Measurements from ENCODE around the gene SYT12.

SYT12 gene

DNA sequence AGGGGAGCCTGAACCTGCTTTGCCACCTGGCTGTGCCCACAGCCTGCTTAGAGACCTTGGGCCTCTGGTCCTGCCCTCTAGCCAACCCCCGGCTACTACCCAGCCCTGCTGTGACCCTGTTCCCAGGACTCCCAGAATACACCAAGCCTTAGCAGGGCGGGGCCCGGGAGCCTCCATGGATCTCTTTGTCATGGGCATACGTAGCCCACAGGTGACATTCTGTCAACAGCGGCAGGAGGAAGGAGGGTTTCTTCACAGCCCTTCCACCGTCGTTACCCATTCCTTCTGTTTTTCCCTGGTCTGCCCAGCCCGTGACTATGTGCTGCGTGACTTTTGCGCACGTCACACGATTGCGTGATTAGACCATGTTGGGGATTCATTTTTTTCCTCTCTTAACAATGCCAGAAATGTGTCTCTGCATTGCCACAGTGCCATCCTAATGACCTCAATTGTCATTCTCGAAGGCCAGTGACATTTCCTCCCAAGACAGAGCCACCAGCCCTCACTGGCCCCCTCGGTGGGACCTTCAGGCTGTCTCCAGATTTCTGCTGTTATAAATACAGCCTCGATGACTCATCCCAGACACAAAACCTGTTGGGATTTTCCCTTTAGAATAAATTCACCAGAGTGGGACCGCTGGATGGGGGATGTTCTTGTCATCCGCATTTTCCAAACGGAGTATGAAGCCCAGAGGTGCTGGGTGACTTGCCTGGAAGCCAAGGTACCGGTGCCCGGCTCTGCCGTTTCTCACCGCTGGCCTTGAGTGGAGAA is 9.0 kb downstream of the SYT12 start:
- no peak for DNase-seq

DNA sequence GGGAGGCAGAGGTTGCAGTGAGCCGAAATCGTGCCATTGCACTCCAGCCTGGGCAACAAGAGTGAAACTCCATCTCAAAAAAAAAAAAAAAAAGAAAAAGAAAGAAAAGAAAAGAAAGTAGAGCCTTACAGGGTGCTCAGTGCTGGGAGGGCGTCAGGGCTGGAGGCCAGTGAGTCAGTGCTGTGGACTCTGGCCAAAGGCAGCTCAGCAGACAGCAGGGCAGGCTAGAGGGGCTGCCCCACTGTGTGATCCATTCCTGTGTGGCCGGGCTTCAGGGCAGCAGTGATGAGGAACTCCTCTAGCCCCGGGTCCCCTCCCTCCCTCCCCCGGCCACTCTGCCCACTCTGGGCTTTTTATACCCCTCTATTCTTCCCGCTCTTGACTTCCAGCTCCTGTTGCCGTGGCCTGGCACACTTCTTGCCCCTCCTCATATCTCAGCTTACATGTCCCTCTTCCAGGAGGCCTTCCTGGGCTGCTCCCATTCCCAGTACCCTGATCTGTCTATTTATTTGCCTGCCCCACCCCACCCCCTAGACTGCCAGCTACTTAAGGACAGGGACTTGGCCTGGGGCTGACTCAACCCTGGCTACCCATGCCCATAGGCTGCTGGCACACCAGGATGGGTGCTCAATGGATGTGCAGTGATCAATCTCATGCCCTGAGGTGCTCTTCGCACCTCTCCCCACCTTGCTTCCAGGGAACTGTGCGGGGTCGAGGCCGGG is 10.1 kb downstream of the SYT12 start:
- no peak for DNase-seq

DNA sequence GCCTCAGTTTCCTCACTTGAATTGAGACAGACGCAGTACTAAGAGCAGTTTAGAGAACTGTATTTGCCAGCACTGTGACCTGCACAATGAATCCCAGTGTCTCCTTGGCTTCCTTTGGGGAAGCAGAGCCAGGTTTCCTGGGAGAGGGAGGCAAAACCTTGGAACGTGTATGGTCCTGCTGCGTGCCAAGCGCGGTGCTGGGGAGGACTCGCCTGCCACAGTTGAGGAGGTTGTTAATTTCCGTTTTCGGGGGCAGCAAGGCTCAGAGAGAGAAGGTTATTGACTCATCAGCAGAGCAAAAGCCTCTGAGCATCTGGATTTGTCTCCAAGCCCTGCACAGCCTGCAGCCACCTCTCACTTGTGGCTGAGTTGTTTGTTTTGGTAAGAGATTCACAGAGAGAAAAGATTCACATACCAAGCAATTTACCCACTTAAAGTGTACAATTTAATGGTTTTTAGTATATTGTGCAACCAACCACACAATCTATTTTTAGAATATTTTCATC is 10.8 kb downstream of the SYT12 start:
- no peak for DNase-seq

DNA sequence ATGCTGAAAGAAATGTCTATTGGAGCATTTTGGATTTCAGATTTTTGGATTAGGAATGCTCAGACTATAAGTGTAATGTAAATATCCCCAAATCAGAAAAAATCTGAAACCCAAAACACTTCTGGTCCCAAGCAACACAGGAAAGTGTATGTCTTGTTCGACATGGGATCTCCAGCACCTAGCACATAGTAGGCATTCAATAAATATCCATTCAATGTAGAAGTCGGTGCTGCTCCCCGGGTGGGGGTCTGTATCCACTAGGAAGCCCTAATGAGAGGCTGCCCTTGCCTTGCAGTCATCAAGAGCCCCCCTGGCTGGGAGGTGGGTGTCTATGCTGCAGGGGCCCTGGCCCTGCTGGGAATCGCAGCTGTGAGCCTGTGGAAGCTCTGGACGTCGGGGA is 11.4 kb downstream of the SYT12 start:
- no peak for DNase-seq

DNA sequence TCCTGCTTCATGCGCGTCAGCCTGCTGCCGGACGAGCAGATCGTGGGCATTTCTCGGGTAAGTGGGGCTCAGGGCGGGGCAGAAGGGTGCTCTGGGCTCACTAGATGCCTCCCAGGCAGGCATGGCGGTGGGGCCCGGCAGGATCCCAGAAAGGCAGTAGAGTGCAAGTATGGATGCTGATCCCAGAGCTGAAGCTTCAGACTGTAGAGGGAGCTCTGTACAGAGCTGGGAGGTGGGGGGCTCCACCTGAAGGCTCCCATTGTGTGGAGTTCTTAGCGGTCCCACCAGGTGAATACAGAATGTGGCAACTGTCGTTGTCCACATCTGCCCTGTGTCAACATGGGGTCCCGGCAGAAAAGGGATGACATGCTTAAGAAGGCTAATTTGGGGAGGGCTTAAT is 17.2 kb downstream of the SYT12 start:
- no peak for DNase-seq

DNA sequence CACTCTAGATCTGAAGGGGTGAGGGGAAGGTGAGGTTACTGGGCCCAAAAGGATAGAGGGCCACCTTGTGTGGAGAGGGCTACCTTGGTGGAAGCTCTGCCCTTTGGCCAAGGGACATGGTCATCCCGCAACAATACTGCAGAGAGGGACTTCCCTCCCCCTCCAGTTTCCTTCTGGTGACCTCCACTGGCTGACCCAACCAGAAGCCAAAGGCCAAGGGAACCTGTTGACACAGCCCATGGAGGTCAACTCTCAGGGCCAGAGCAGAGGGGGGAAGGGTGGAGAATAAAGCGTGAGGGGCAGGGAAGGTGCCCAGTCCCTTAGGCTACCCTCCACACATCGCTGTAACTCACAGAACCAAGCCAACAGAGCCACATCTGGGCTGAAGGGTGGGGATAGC is 18.7 kb downstream of the SYT12 start:
- no peak for DNase-seq

DNA sequence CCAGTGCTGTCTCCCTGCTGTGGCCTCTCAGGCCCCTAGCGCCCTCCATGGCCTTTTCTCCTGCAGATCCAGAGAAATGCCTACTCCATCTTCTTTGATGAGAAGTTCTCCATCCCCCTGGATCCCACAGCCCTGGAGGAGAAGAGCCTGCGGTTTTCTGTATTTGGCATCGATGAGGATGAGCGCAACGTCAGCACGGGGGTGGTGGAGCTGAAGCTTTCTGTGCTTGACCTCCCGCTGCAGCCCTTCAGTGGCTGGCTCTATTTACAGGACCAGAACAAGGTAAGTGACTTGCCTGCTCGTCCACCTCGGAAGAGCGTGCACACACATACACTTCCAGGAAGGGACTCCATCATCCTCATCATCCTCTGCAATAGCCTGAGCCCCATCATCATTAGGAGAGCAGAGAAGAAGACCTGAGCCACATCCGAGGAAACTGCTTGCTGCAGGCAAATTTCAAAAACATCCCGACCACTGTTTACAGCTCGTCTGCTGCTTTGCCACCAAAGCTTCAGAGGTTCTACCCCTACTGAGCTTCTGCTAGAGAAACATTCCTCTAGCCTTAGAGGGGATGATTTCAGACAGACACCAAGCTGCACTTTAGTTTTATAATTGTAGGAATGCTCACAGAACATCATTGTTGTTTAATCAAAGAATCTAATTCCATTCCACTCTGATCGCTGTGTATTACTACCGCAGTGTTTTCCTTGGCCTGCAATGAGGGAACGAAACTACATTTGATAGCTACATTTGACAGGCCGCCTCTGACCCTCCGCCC is 20.8 kb downstream of the SYT12 start:
- no peak for DNase-seq

DNA sequence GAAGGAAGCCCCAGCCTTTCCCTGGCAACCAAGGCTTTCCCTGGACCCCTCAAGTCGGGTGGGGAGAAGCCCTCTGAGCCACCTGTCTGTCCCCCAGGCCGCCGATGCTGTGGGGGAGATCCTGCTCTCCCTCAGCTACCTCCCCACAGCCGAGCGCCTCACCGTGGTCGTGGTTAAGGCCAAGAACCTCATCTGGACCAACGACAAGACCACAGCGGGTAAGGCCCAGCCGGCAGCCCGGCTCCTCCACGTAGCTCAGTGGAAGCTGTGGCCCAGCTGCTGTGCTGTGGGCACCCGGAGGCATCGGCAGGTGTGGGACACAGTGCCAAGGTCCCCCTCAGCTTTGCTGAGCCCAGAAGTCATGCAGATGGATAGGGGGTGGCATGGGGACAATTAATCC is 21.6 kb downstream of the SYT12 start:
- no peak for DNase-seq

DNA sequence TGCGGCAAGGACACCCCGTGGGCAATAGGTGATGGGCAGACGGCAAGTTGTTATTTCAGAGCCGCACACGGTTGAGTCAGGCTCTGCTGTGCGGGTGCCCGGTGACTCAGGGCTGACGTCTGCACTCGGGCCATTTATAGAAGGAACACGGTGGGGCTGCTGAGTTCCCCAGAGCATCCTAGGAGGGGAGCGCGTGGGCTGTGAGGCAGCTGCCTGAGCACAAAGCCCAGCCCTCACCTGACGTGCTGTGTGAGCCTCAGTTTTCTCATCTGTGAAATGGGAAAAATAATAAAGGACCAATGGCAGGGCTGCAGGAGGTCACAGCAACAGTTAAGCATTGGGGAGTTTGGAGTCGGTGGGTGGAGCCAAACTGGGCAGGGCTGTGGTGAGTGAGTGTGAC is 22.4 kb downstream of the SYT12 start:
- DNase-seq, result no peak

DNA sequence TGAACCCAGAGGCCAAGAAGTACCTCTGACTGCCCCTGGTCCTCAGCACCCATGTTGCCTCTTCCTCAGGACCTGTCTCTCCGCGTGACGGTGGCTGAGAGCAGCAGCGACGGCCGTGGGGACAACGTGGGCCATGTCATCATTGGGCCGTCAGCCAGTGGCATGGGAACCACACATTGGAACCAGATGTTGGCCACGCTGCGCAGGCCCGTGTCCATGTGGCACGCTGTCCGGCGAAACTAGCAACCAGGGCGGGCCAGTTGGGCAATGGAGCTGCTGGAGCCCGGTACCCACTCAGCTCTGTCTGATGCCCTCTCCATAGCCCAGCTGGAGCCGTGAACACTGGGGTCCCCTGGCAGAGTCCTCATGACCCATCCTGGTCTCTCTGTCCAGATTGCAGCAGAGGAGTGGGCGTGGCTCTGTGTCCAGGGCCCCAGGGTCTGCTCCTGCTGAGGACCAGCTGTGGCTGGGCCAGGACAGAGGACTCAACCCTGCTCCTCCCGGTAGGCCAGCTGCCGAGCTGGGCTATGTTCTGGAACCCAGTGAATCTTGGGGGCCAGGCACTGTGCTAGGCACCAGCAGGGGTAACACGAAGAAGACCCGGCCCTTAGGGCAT is 25.7 kb downstream of the SYT12 start:
- DNase-seq, result no peak

DNA sequence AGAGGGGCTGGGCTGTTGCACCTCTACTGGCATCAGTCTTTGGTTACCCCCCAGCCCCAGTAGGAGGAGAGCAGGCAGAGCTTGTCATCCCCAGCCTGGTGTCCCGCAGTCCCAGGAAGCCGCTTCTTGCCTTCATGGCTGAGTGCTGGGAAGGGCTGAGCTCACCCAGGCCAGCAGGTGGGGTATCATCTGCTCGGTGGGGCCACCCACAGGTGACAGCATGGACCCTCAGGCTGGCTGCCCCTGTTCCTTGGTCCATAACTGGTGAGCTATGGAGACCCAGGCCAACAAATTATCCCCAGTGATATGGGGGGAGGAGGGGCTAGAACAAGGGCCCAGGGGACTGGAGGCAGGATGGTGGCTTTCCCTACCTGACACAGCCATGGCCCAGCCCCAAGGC is 27.2 kb downstream of the SYT12 start:
- no peak for DNase-seq

DNA sequence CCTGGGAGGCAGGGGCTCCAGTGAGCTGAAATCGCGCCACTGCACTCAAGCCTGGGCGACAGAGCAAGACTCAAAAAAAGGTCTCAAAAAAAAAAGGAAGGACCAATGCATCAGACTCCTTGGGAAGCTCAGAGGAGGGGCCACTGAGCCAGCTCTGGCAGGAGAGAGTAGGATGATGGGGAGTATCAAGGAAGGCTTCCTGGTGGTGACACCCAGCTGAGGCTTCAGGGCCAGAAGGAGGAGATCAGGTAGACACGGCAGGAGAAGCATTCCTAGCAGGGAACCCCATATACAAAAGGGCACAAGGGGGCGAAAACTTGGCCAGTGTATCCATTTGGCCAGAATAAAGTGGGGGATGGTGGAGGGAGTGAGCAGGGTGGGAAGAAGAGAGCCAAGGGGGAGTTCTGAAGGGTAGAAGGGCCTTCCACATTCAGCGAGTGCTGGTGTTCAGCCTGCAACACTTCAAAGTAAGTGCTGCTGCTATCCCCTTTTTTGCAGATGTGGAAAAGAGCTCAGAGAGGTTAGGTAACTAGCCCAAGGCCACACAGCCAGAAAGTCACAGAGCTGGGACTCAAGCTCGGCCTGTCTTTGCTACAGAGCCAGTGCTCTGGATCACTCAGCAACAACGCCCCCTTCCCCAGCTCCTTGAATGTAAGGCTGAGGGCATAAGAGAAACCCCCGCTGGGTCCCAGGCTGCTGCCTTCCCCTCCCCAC is 28.4 kb downstream of the SYT12 start:
- DNase-seq, result no peak

DNA sequence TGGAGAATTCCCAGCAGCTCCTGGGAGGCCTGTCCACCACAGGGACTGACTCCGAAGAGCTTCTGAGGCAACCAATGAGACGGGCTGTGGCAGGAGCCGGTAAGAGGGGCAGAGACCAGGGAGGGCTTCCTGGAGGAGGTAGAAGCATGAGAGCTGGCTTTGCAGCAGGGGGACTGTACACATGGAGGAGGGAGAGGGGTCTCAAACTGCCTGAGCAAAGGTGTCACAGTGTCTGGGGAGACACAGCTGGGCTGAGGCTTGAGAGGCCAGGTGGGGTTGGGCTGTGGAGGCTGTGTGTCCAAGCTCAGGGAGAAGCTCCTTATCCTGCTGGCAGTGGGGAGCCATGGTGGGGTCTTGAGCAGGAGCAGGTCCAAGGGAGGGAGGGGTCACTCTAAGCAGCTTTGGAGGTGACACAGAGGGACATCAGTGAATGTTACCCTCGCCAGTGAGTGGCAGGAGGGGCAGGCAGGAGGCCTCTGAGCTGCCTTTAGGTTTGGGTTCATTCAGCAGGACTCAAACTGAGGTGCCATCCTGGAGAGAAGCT is 29.1 kb downstream of the SYT12 start:
- DNase-seq, result no peak

DNA sequence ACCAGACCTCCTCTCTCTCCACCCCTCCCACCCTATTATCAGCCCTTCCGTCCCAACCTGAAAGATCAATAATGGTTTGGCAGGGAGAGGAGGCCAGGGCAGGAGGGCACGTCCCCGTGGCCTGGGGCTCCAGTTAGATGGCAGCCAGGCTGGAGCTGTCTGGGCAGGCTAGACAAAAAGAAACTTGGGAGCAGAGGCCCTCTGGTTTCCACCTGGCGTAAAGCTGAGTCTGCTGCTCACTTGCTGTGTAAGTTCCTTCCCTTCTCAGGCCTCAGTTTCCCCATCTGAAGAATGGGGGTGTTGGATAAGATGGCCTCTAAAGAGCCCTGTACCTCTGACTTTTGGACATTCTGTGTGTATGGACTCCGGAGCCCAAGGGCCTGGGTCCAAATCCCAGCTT is 30.0 kb downstream of the SYT12 start:
- no peak for DNase-seq

DNA sequence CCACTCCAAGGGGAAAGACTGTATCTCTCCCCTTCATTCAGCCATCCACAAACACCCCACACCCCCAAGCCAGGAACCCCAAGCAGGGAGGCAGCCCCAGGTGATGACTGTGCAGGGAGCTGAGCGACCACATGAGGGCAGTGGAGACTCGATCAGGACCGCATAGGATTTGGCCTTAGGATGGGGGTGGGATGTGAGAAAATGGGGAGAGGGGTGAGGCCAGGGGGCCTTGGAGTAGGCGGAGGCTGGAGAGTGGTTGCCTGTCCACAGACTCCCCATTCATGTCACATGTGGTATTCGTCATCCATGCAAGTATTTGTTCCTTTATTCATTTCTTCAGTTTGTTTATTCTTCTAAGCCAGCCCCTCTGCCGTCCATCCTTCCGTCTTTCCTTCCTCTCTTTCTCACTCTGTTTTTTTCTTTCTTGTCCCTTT is 31.0 kb downstream of the SYT12 start:
- peak; percentile 34 for DNase-seq

DNA sequence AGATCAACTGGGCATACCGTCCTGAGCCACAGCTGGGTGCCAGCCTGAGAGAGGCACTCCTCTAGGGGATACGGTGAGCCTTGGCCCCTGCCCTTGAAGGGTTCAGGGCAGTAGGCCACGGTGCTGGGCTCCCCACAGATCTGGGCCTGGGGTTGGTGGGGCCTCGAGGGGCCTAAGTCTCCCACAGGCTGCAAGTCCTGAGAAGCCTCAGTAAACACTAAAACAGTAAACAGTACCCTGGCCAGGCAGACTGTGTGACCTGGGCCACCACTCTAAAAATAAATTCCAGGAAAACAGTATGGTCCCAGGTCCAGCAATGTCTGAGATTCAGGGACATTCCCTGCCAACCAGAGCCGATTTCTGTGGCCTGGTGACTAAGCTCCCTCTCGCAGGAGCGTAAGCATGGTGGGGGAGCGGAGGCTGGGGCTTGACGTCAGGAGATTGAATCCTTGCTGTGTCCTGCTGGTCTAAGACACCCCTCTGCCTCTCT is 31.5 kb downstream of the SYT12 start:
- DNase-seq, result no peak

DNA sequence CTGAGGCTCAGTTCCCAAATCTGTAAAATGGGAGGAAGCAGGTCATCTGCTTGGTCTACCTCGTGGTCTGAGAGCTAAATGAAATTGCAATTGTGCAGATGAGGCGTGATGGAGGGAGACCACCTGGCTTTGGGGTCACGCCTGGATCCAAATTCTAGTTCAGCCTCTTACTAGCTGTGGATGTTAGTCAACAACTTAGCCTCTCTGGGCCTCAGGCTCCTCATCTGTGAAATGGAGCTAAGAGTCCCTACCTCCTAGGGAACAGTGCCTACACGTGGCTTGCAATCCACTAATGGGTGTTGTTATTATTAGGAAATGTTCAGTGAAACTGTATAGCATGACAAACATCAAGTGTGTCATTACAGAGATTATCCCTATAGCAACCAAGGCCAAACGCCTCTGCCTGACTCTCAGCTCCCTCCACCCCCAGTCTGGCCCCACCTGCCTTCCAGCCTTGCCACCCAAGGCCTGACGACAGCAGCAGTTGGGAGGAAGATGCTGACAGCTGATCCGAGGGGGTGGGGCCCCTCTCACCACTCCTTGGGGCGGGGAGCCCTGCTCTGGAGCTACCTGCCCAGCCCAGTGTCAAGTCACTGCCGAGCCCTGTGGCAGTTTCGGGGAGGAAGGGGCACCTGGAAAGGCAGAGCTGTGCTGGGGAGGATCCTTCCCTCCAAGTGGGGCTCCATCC is 32.0 kb downstream of the SYT12 start:
- no peak for DNase-seq

DNA sequence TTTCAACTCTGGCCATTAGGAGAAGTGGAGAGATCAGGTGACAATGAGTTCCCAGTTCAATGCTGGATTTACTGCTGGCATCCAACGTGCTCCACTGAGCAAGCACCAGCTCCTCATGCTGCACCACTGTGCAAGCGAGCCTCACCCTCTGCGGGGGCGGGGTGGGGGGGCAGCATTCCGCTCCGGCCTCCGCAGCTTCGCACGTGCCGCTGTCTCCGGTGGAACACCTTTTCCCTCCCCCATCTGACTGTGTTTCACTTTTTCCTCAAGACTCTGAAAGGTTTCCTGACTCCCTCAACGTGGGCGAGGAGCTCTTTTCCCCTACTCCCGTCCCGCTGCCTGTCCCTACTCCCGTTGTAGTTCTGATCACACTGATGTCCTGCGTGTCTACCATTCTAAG is 32.9 kb downstream of the SYT12 start:
- no peak for DNase-seq

DNA sequence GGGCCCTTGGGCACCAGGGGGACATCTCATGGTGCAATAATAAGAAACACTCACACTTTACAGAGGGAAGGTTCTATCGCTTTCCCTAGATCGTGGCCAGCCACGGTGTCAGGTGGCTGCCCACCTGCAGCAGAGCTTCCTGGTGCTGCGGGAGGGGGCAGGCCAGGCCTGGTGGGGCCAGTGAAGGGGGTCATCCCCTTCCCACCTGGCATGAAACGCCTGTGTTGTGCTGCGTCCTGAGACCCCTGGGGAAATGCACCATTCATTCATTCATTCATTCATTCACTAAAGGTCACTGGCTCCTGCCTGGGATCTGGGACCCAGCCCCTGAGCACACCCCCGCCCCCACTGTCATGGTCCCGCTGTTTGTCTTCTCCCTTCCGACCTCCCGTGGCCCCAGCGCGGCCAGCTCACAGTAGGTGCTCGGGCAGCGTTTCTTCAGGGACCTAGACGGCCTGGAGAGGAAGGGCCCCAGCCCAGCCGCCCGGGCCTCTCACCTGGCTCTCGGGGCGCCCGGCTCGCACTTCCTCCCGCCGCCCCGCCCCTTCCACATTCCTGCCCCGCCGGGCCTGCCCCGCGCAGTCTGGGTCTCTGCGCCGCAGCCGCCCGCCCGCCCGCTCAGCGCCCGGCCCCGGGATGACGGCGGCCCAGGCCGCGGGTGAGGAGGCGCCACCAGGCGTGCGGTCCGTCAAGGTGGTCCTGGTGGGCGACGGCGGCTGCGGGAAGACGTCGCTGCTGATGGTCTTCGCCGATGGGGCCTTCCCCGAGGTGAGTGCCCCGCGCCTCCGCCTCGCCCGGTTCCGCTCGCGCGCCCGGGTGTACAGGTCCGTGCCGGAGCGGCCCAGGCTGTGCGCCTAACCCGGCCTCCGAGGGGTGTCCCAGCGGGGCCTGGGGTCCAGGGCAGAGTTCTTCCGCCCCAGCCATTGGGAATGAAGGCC is 33.6 kb downstream of the SYT12 start, which contains the start of gene RHOD:
Gene RHOD, plus strand, starts transcription at position 581 of the 938 bp plus-strand sequence. Its CDS starts 56 bp downstream, at position 637.
- DNase-seq, result no peak

DNA sequence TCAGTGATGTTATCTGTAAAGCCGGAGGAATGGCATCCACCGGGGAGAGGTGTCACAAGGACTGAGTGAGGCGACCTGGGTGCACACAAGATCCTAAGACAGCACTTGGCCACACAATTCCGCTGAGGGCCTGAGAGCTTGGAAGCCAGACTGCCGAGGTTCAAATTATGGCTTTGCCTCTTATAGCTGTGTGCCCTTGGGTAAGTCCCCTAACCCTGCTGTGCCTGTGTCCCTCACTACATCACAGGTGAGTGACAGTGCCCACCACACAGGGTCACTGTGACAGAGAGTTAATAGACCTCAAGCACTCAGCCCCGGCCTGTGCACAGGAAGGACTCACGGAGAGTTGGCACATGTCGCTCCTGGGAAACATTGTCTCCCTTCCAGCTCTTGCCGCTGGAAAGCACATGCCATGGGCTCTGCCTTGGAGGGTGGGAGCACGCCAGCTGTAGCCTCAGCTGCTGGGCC is 34.3 kb downstream of the SYT12 start:
- DNase-seq, result no peak
